Heart left ventricle (tissue), 16 donors: ENCODE measurements around the gene SKI. TPM values are rescaled to one million over a fixed set of nuclear protein-coding genes. Genes with fewer than 3 reads are reported as not detected.

ENCODE experiments used
- ATAC-seq, 4 donors: fragments of 200-7000 bp; cut with Tn5 transposase; one replicate each; pipeline ENCODE4 v1.9.1; 2020 to 2022; ENCODE audit warnings: moderate library complexity in 4 of 4, mild to moderate bottlenecking in 3 of 4, moderate number of reproducible peaks in 1 of 4
- DNase-seq, 5 donors: peaks; one replicate each; pipeline ENCODE4 v3.0.0-alpha.2; 2020
- H3K27ac ChIP-seq, 12 donors: fragments of 200-600 bp; sonication (generic) in 4 of 12; one replicate each; pipeline versions ENCODE4 v1.5.0 to v1.8.0; 2016 to 2022; ENCODE audit warnings: mild to moderate bottlenecking in 2 of 12
- H3K27me3 ChIP-seq, 9 donors: fragments of 200-600 bp; sonication (generic) in 2 of 9; one replicate each; pipeline versions ENCODE4 v1.5.1 to v1.8.0; 2016 to 2022; ENCODE audit warnings: mild to moderate bottlenecking in 3 of 9
- H3K36me3 ChIP-seq, 9 donors: fragments of 200-600 bp; sonication (generic) in 2 of 9; one replicate each; pipeline versions ENCODE4 v1.5.0 to v1.8.0; 2018 to 2022; ENCODE audit warnings: mild to moderate bottlenecking in 2 of 9
- H3K4me1 ChIP-seq, 12 donors: fragments of 200-600 bp; sonication (generic) in 4 of 12; one replicate each; pipeline versions ENCODE4 v1.5.0 to v1.8.0; 2016 to 2022; ENCODE audit warnings: mild to moderate bottlenecking in 3 of 12
- H3K4me3 ChIP-seq, 12 donors: fragments of 200-600 bp; sonication (generic) in 4 of 12; one replicate each; pipeline versions ENCODE4 v1.5.0 to v1.8.0; 2017 to 2022; ENCODE audit warnings: mild to moderate bottlenecking in 9 of 12, moderate library complexity in 4 of 12
- H3K9me3 ChIP-seq, 12 donors: fragments of 200-600 bp; sonication (generic) in 4 of 12; one replicate each; pipeline versions ENCODE4 v1.5.0 to v1.8.0; 2016 to 2022; ENCODE audit warnings: mild to moderate bottlenecking in 1 of 12
- CTCF ChIP-seq, 12 donors: fragments of 200-600 bp; sonication (generic) in 4 of 12; IDR thresholded peaks; one replicate each; pipeline versions ENCODE4 v1.5.0 to v1.8.0; 2018 to 2022; ENCODE audit warnings: antibody characterized with exemption in 12 of 12, mild to moderate bottlenecking in 5 of 12
- POLR2A ChIP-seq, 2 donors: fragments of 450-650 bp; IDR thresholded peaks; one replicate each; pipeline ENCODE4 v1.6.1; 2017; ENCODE audit warnings: antibody characterized with exemption in 2 of 2, mild to moderate bottlenecking in 2 of 2, moderate library complexity in 2 of 2
- WGBS, 4 donors: extraction: QIAGEN DNeasy Blood & Tissue Kit in 2 of 4; methylation state at CpG; one replicate each; pipeline versions ENCODE4 v1.1.5 to v1.1.7; 2013 to 2018; 5-methylcytosine and 5-hydroxymethylcytosine counted together
- intact Hi-C, 10 donors: fragments of 100-400 bp; cut with DNase I; formaldehyde crosslinking; loops; one replicate each; pipeline versions ENCODE4 v1.11.1 to v1.14.2; 2022
- polyA plus RNA-seq, 2 donors: library from polyadenylated mRNA; stranded (reverse); fragments of 200-250 nt; gene quantifications; one replicate each; pipeline ENCODE4 v1.2.3, GENCODE V29; 2013
- total RNA-seq, 9 donors: library from RNA; depleted of rRNA in 2 of 9; stranded (reverse); fragments of >200 nt in 2 of 9; fragmentation: NEBNext Ultra II Directional in 3 of 9; extraction: Animal tissue kit (Norgen Biotek cat#: 25700) in 3 of 9; gene quantifications; one replicate each; pipeline versions ENCODE4 v1.1.0 to v1.2.4, GENCODE V29; 2016 to 2023
- donor health status: ischemic (EF 13 %, LVEDD 7.1; RV severe dilation, severe dysfunction).
- donor health status: healthy with polysubstance abuse.
- donor health status: DM: no; HTN: yes; CAD: no.
- donor health status: DM: no; HTN: no; CAD: no.
- donor health status: ischemic (EF 25% LVEDD 6.9; RV normal size, moderate dysfunction).
- donor health status: ischemic (EF 25% LVEDD 5.7; RV mildly dilated, moderate dysfunction).
- donor health status: healthy.
- donor health status: DM: yes; HTN: yes; CAD: no.
- donor health status: ischemic (EF 35%, LVEDD 5.7; RV mildly dilated, moderate dysfunction).
- donor health status: nonischemic (EF 11% LVEDD 7.7; RV severe dilation, severe dysfunction).
- donor health status: DM: yes; HTN: yes; CAD: no.
- donor health status: PGD.
- donor health status: ischemic (EF 29% LVEDD 5.4; RV normal size, mild dysfunction).
- donor health status: nonischemic (EF 23%, LVEDD 6.1; RV moderate dilation, normal function).

The SKI gene
- total and polyA plus RNA-seq, 11 donors = 16.9 to 52.7 (median 38.9) TPM

DNA sequence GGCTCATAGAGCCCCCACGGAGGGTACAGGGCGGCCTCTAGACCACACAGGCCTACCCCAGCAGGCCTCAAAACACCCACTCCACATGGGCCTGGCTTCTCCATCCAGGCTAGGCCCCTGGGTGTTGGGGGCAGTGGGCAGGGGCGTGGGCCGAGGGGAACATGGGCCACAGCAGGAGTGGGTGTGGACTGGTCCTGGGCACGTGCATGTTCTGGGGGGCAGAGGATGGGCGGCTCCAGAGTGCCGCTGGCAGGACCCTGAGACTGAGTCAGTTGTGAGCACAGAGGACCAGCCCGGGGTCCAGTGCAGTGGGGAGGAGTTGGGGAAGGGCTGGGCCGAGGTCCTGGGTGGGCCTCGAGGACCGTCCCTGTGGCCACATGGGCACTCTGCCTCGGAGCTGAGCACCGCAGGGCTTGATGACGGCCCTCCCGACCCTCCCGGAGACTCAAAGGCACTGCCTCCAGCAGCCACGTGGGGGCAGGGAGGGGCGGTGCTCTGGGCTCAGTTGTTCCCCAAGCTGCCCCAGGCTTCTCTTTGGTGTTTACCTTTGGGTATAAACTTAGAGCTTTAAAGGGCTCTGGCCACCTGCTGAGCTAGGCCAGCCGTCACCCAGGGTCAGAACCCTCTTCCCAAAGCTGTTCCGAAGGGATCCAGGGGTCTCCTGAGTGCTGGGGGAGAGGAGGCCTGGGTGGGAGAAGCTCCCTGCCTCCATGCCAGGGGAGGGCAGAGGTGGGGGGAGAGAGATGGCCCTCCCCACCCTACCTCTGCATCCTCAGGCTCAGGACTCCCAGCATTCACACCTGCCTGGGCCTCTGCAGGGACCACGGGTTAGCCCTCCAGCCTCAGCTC is 83.3 kb downstream of the SKI start:
- TF ChIP-seq POLR2A (IDR thresholded peaks at IDR 0.05) = no peak
- peak in 11 of 12 donors; percentile 11 to 54 (median 36) for TF ChIP-seq CTCF (IDR thresholded peaks at IDR 0.05)
- intact Hi-C loops = loop anchor here in 7 of 10 donors (5.0 to 10.0 kb wide), 7 partner anchors 34 to 117 kb away; partner anchors contain the start of genes FAAP20 (in 3 of the 7) and SKI (in 1 of the 7)
- Histone ChIP-seq H3K27me3 (no peaks in the 10 kb centered on the region), H3K27ac (peak overlapping the region in 10 of 12 donors; percentile 67 to 95 (median 88)), H3K36me3 (peaks cover 0 to 34% (median 30%) of the 10 kb centered on the region in 9 donors), H3K9me3 (no peaks in the 10 kb centered on the region), H3K4me1 (peaks cover 0 to 59% (median 48%) of the 10 kb centered on the region in 12 donors), H3K4me3 (no peak overlapping the region)
- WGBS, 4 donors = 47 to 59% (median 52%) methylated on average over 12 to 21 of the region's 21 CpGs
- ATAC-seq (peak in 3 of 4 donors; percentile 21 to 42 (median 38)), DNase-seq (no peak)

- 50 to 60% (median 55%) methylated on average over 10 of the region's 10 CpGs; no CpG with 5 or more reads in 1 of the 4 donors for WGBS, 4 donors
- DNase-seq = no peak
- TF ChIP-seq CTCF (IDR thresholded peaks at IDR 0.05) (no peak), POLR2A (IDR thresholded peaks at IDR 0.05) (no peak)
- peaks cover 0 to 62% (median 51%) of the 10 kb centered on the region in 12 donors for H3K4me1 ChIP-seq
- no peaks in the 10 kb centered on the region for H3K27me3 ChIP-seq
- peak in 3 of 4 donors; percentile 2 to 11 (median 4) for ATAC-seq
- H3K9me3 ChIP-seq = no peaks in the 10 kb centered on the region
- intact Hi-C loops = loop anchor here in 7 of 10 donors (5.0 to 10.0 kb wide), 7 partner anchors 35 to 117 kb away; partner anchors contain the start of genes FAAP20 (in 3 of the 7) and SKI (in 1 of the 7)
- no peak overlapping the region for H3K4me3 ChIP-seq
- H3K36me3 ChIP-seq = peaks cover 0 to 26% (median 23%) of the 10 kb centered on the region in 9 donors
- peak overlapping the region in 10 of 12 donors; percentile 67 to 95 (median 88) for H3K27ac ChIP-seq
Observed at GRCh38 chr1:2312160-2312514, 84.0 kb downstream of the SKI start.

- H3K4me3 ChIP-seq = no peak overlapping the region
- peaks cover 0 to 21% (median 17%) of the 10 kb centered on the region in 9 donors for H3K36me3 ChIP-seq
- DNase-seq (no peak), ATAC-seq (peak; percentile 2 to 8 (median 4))
- peak overlapping the region; percentile 71 to 95 (median 88) for H3K27ac ChIP-seq
- H3K27me3 ChIP-seq = no peaks in the 10 kb centered on the region
- H3K9me3 ChIP-seq = no peaks in the 10 kb centered on the region
- TF ChIP-seq POLR2A (IDR thresholded peaks at IDR 0.05) = no peak
- no peak for TF ChIP-seq CTCF (IDR thresholded peaks at IDR 0.05)
- peaks cover 0 to 66% (median 51%) of the 10 kb centered on the region in 12 donors for H3K4me1 ChIP-seq
- WGBS, 4 donors = 47 to 70% (median 53%) methylated on average over 15 to 24 of the region's 24 CpGs
- intact Hi-C loops = loop anchor here in 7 of 10 donors (5.0 to 10.0 kb wide), 7 partner anchors 35 to 118 kb away; partner anchors contain the start of genes FAAP20 (in 3 of the 7) and SKI (in 1 of the 7)
Observed at GRCh38 chr1:2312515-2313301, 84.6 kb downstream of the SKI start.
